Dedifferentiated amniotic fluid mesenchymal stem cell (primary cell): ENCODE results near the gene TBL2.
"Not testable (repeated sequence)": the region's sequence is repeated elsewhere in the genome, so short reads cannot be mapped to it uniquely, and the experiment has no call there.

Experiments
- DNase-seq: peaks from one replicate; pipeline ENCODE4 v3.0.0-alpha.2; 2016; ENCODE audit errors: extremely low spot score

The TBL2 gene

DNA sequence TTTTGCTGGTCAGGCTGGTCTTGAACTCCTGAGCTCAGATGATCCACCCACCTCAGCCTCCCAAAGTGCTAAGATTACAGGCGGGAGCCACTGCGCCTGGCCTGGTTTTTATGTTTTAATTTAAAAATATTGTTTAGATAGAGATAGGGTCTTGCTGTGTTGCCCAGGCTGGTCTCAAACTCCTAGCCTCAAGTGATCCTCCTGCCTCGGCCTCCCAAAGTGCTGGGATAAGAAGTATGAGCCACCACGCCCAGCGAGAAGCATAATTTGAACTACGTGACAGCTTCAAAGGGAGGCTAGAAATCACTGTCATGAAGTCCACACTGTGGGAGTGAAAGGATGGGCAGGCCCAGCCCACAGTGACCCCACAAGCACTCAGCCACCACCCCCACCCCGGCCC lies 42.5 kb downstream of the TBL2 start:
- not testable (repeated sequence) for DNase-seq

DNA sequence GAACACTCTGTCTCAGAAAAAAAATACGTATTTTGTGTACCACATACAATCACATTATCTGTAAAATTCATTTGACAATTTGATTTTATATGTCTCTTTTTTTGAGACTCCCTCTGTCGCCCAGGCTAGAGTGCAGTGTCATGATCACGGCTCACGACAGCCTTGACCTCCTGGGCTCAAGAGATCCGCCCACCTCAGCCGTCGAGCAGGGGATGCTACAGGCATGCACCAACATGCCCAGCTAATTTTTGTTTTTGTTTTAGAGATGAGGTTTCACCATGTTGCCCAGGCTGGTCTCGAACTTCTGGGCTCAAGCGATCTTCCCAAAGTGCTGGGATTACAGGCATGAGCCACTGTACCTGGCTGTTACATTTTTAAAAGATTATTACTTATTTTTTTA lies 44.6 kb downstream of the TBL2 start:
- DNase-seq, result no peak

DNA sequence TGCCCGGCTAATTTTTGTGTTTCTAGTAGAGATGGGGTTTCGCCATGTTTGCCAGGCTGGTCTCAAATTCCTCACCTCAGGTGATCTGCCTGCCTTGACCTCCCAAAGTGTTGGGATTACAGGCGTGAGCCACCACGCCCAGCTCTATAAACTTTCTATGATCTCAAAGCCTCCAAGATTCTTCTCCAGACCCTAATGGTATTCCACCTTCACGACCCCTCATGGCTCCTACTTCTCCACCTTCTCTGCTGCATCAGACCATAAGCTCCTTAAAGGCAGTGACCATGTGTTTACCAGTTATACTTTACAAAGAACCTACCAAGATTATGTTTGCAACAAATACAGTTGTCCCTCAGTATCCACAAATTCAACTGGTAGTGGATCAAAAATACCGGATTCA lies 46.2 kb downstream of the TBL2 start:
- no peak for DNase-seq

DNA sequence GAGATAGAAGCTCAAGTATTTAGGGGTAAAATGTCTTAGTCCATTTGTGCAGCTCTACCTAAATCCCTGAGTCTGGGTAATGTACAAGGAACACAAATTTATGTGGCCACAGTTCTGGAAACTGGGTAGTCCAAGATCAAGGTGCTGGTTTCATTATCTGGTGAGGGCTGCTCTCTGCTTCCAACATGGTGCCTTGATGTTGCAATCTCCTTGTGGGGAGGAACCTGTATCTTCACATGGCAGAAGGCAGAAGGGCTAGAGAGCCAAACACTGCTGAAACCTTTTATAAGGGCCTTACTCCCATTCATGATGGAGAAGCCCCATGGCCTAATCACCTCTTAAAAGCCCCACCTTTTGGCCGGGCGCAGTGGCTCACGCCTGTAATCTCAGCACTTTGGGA lies 47.6 kb downstream of the TBL2 start:
- DNase-seq, result no peak

- DNase-seq, result no peak
These were observed 51.2 kb downstream of the TBL2 start for GRCh38 chr7:73526896-73527821.

GRCh38 chr7:73526158-73526494 lies 52.3 kb downstream of the TBL2 start:
- not testable (repeated sequence) for DNase-seq

DNA sequence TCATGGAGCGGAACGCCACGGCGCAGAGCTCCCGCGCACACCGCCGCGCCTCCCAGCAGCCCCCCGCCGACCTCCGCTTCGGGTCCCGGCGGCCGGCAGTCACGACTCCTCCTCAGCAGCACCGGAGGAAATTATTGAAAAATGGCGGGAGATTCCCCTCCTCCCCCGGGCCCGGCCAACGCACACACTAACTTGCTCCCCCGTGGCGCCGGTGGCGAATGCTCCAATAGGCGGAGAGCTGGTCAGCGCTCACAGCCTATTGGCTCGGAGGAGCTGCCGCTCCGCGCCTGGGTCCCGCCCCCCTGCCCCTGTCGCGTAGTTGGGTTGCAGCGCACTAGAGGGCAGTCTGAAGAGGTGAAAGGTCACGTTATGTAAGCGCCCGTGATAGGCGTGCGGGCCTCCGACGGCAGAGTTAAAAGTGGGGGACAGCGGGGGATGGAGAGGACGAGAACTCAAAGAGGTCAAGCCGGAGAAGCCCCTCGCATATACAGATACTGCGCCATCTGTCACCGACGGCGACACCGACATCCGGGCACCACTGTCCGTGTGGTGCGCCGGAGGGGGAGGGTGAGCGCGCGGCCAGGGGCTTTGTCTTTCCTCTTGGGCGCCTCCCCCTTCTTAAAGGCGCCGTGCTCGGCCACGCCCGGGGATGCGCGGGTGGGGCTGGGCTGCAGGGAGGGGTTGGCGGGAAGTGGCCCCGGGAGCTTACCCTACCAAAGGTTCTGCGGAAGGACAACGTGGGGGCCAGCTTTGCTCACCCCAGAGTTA lies 56.1 kb downstream of the TBL2 start, which contains the start of gene BAZ1B:
BAZ1B (minus strand) TSS at position 189 of the 768 bp plus-strand sequence. CDS start 360 bp downstream, outside the sequence.
- DNase-seq, result peak; percentile 96

GRCh38 chr7:73521636-73522104 lies 56.7 kb downstream of the TBL2 start:
- no peak for DNase-seq

DNA sequence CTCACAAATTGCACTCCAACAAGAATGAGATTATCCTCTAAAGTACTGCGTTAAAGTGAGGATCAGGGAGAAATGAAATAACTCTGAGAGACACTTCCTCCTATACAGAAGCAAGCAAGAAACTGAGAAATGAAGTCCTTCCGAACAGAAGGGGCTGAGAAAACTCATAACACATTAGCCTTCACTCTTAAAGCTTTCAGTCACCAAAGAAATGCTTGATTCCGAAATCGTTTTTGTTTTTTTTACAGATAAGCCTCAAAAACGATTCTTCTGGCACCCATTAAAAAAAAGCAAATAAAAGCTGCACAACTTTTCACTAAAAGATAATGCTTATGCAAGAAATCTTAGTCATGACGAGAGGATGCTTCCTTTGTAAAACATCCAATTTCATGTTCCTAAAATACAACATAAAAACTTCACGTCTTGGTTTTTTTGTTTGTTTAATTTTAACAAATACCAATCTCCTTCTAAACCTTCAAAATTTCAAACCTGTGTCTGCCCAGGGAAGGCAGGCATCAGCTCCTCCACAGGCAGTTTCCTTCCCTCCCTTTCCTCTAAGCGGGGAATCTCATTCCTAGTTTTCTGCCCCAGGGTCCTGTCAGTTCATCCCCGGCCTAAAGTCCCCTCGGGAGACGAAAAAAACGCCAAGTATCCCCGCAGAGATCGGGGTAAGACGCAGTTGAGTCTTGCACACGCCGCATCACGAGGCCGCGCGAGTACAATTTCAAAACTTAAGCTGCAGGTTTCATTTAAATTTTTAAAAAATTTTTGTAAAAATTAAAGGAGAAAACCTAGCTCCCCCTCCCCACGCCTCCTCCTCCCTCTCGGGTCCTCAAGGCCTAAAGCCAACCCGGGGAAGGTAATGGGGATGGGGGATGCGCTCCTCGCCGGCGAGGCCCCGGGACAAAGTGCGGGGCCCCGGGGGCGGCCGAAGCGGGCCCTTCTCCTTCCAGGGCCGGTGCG lies 57.4 kb downstream of the TBL2 start:
- DNase-seq, result no peak

DNA sequence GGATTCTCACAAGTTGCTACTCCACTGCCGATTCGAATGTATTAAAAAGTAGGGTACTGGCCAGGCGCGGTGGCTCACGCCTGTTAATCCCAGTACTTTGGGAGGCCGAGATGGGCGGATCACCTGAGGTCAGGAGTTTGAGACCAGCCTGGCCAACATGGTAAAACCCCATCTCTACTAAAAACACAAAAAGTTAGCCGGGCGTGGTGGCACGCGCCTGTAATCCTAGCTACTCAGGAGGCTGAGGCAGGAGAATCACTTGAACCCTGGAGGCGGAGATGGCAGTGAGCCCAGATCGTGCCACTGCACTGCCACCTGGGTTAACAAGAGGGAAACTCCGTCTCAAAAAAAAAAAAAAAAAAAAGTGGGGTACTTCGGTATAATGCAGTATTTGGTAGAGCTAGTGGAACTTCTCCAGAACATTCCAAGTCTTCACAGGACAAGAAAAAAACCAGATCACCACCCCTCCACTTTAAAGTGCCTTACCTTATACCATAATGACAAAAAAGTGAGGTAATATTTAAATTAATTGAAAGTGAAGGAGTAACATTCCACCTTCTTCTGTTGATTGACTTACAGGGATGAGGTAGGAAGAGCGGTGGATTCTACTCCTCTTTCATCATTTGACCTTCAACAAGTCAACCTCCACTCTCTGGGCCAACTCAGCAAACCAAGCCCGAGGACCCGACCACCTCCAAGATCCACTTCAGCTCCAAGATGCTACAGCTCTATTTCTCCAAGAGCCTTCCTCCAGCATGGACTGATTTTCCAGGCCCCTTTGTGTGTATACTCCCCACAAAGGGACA lies 58.3 kb downstream of the TBL2 start:
- no peak for DNase-seq

GRCh38 chr7:73518470-73518869 lies 59.9 kb downstream of the TBL2 start:
- no peak for DNase-seq
